CD4-positive, CD25-positive, alpha-beta regulatory T cell (primary cell): ENCODE data around the gene GALNTL6. TPM values are rescaled to one million over a fixed set of nuclear protein-coding genes. Genes with fewer than 3 reads are reported as not detected.

ENCODE experiments used
- ATAC-seq, 2 donors: fragments of 150-1000 bp; cut with Tn5 transposase; one replicate each; pipeline ENCODE4 v1.10.0; 2021; ENCODE audit warnings: low read depth in 2 of 2, moderate number of reproducible peaks in 2 of 2, moderate library complexity in 1 of 2
- DNase-seq, 3 donors: peaks; one replicate each; pipeline versions ENCODE4 v3.0.0 to v3.0.0-alpha.2; 2012 to 2022; ENCODE audit warnings: mixed read lengths in 1 of 3
- H3K27ac ChIP-seq: one replicate; pipeline ENCODE4 v1.7.0; 2013; ENCODE audit warnings: mild to moderate bottlenecking, low read length; ENCODE audit not compliant: insufficient read depth, poor library complexity, severe bottlenecking
- H3K27me3 ChIP-seq: one replicate; pipeline ENCODE4 v1.7.0; 2013; ENCODE audit warnings: low read length; ENCODE audit not compliant: control insufficient read depth, insufficient read depth
- H3K36me3 ChIP-seq: one replicate; pipeline ENCODE4 v1.7.0; 2013; ENCODE audit warnings: mild to moderate bottlenecking, low read length, moderate library complexity; ENCODE audit not compliant: control insufficient read depth, insufficient read depth
- H3K4me1 ChIP-seq: 2 replicates; pipeline ENCODE4 v1.7.0; 2013; ENCODE audit warnings: mild to moderate bottlenecking, low read length; ENCODE audit not compliant: insufficient read depth, control insufficient read depth, poor library complexity, severe bottlenecking
- H3K4me3 ChIP-seq: one replicate; pipeline ENCODE4 v1.7.0; 2013; ENCODE audit warnings: low read depth, mild to moderate bottlenecking, low read length, moderate library complexity
- H3K9me3 ChIP-seq, 2 experiments: 1 replicate in 1 of 2; 2 replicates in 1 of 2; pipeline ENCODE4 v1.7.0; 2013; ENCODE audit warnings: low read length in 2 of 2, mild to moderate bottlenecking in 1 of 2, moderate library complexity in 1 of 2; ENCODE audit not compliant: control insufficient read depth in 2 of 2
- H3K27ac Mint-ChIP-seq, 3 donors: one replicate each; pipeline ENCODE4 v1.8.0; 2020 to 2022; ENCODE audit warnings: mild to moderate bottlenecking in 3 of 3, mixed read lengths in 3 of 3, moderate library complexity in 2 of 3
- H3K27me3 Mint-ChIP-seq: one replicate; pipeline ENCODE4 v1.8.0; 2022; ENCODE audit warnings: mild to moderate bottlenecking, mixed read lengths
- H3K36me3 Mint-ChIP-seq: one replicate; pipeline ENCODE4 v1.8.0; 2020; ENCODE audit warnings: mixed read lengths
- H3K4me1 Mint-ChIP-seq, 4 donors: one replicate each; pipeline ENCODE4 v1.8.0; 2020 to 2022; ENCODE audit warnings: mixed read lengths in 4 of 4, mild to moderate bottlenecking in 1 of 4
- H3K4me3 Mint-ChIP-seq, 4 donors: one replicate each; pipeline ENCODE4 v1.8.0; 2020 to 2022; ENCODE audit warnings: mild to moderate bottlenecking in 4 of 4, mixed read lengths in 4 of 4, moderate library complexity in 3 of 4
- H3K9me3 Mint-ChIP-seq, 7 donors: one replicate each; pipeline ENCODE4 v1.8.0; 2020 to 2022; ENCODE audit warnings: mixed read lengths in 7 of 7, mild to moderate bottlenecking in 3 of 7, moderate library complexity in 2 of 7
- polyA plus RNA-seq, 4 donors: library from polyadenylated mRNA; unstranded; fragments of 300-500 nt; fragmentation: Illumina TruSeq; gene quantifications; one replicate each; pipeline ENCODE4 v1.2.3, GENCODE V29; 2021
- total RNA-seq: library from RNA; stranded (reverse); gene quantifications from one replicate; pipeline ENCODE4 v1.2.3, GENCODE V29; 2022

Gene GALNTL6
- total and polyA plus RNA-seq, 5 donors from 2014 or later, result not detected

DNA sequence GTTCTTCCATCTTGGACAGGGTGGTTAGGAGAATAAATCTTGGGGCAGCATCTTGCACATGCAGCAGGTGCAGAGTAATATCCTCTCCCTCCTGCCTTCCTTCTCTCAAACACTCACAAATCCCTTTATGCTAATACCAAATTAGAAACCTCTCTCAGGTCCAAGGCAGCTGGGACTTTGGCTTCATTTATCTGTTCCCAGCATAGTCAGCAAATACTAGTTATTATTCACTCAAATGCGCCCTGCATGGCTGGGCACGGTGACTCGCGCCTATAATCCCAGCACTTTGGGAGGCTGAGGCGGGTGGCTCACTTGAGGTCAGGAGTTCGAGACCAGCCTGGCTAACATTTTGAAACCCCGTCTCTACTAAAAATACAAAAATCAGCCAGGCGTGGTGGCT is 1199.4 kb downstream of the GALNTL6 start:
- H3K4me3 Mint-ChIP-seq, result no peak overlapping the region
- no peak for ATAC-seq

DNA sequence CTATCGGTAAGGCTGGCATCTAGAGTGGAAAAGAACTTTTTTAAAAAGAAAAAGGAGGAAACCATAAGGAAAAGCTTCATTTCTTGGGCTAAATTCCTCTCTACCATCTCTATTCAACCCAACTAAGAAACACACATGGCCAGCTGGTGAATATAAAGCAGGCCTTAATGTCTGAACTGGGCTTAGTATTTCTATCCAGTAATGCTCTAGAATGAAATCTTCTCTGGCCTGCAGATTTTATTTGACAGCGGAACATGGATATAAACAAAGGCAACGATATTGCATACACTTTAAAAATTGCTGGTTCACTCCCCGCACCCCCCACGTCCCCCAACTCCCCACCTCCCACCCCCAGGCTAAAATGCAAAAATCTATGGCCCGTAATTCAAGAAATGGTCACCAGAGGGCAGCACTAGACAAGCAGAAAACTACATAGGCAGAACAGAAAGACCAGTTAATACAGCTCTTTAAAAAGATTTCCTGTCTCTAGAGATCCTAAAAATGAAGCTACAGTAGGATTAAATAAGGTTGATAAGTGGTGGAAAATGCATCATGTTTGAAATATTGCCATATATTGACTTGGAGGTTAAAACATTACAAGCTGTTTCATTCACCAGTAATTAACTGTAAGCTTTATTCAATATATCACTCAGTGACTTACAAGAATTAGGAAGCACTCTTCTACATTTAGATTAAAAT is 1200.2 kb downstream of the GALNTL6 start:
- no peaks in the 10 kb centered on the region for H3K9me3 Mint-ChIP-seq
- ATAC-seq (peak; percentile 59 to 61), DNase-seq (peak; percentile 29 to 56 (median 46))
- H3K9me3 ChIP-seq, result no peaks in the 10 kb centered on the region
- H3K36me3 Mint-ChIP-seq, result no peaks in the 10 kb centered on the region
- H3K27me3 Mint-ChIP-seq, result no peaks in the 10 kb centered on the region
- no peak overlapping the region for H3K27ac Mint-ChIP-seq
- no peaks in the 10 kb centered on the region for H3K36me3 ChIP-seq
- no peaks in the 10 kb centered on the region for H3K27me3 ChIP-seq
- H3K4me3 Mint-ChIP-seq, result no peak overlapping the region
- no peak overlapping the region for H3K27ac ChIP-seq
- H3K4me1 ChIP-seq, result no peaks in the 10 kb centered on the region
- H3K4me1 Mint-ChIP-seq, result no peaks in the 10 kb centered on the region
- no peak overlapping the region for H3K4me3 ChIP-seq

More for the DNA sequence above, 1199.4 kb downstream of the GALNTL6 start:
- H3K4me3 ChIP-seq, result no peak overlapping the region
- Mint-ChIP-seq H3K9me3 (no peaks in the 10 kb centered on the region), H3K4me1 (no peaks in the 10 kb centered on the region), H3K27ac (no peak overlapping the region), H3K27me3 (peaks cover under 1% of the 10 kb centered on the region), H3K36me3 (no peaks in the 10 kb centered on the region)
- H3K27me3 ChIP-seq, result no peaks in the 10 kb centered on the region
- H3K4me1 ChIP-seq, result no peaks in the 10 kb centered on the region
- no peaks in the 10 kb centered on the region for H3K9me3 ChIP-seq
- H3K36me3 ChIP-seq, result no peaks in the 10 kb centered on the region
- no peak for DNase-seq
- no peak overlapping the region for H3K27ac ChIP-seq

DNA sequence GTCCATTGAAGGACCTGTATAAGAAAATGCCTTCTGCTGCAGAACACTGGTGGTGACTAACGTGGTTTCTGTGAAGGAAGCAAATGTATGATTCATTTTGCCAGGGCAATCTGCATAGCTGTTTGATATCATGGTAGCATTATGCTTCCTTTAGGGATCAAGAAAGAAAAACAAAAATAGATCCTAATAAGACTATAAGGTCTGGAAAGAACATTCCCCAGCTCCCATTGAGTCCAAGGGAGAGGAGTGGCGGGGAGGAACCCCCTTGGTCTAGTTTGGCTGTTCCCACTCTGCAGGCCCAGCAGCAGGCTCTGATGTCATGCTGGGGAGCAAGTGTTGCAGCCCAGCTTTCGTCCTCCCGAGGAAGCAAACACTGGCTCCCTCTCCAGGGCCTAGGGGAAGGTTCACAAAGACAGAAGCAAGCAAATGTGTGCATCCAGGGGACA is 1200.9 kb downstream of the GALNTL6 start:
- Mint-ChIP-seq H3K27me3 (no peaks in the 10 kb centered on the region), H3K9me3 (no peaks in the 10 kb centered on the region), H3K27ac (no peak overlapping the region), H3K36me3 (no peaks in the 10 kb centered on the region), H3K4me3 (no peak overlapping the region), H3K4me1 (no peaks in the 10 kb centered on the region)
- peak in 1 of 3 donors; percentile 0 for DNase-seq
- H3K36me3 ChIP-seq, result no peaks in the 10 kb centered on the region
- H3K4me3 ChIP-seq, result no peak overlapping the region
- H3K9me3 ChIP-seq, result no peaks in the 10 kb centered on the region
- H3K27me3 ChIP-seq, result no peaks in the 10 kb centered on the region
- no peaks in the 10 kb centered on the region for H3K4me1 ChIP-seq
- no peak overlapping the region for H3K27ac ChIP-seq
- ATAC-seq, result no peak

- H3K27ac ChIP-seq, result no peak overlapping the region
These were observed 1201.6 kb downstream of the GALNTL6 start for GRCh38 chr4:173014836-173015235.

GRCh38 chr4:173017802-173018201 is 1204.6 kb downstream of the GALNTL6 start:
- Histone ChIP-seq H3K27me3 (no peaks in the 10 kb centered on the region), H3K4me3 (no peak overlapping the region), H3K9me3 (no peaks in the 10 kb centered on the region), H3K36me3 (no peaks in the 10 kb centered on the region), H3K4me1 (no peaks in the 10 kb centered on the region), H3K27ac (no peak overlapping the region)
- Mint-ChIP-seq H3K27me3 (no peaks in the 10 kb centered on the region), H3K4me3 (no peak overlapping the region), H3K36me3 (no peaks in the 10 kb centered on the region), H3K27ac (no peak overlapping the region), H3K4me1 (no peaks in the 10 kb centered on the region), H3K9me3 (no peaks in the 10 kb centered on the region)
- DNase-seq (no peak), ATAC-seq (no peak)

More at GRCh38 chr4:173014836-173015235, 1201.6 kb downstream of the GALNTL6 start:
- no peaks in the 10 kb centered on the region for H3K27me3 ChIP-seq
- no peaks in the 10 kb centered on the region for H3K9me3 ChIP-seq
- Mint-ChIP-seq H3K27me3 (no peaks in the 10 kb centered on the region), H3K36me3 (no peaks in the 10 kb centered on the region), H3K27ac (no peak overlapping the region), H3K4me1 (no peaks in the 10 kb centered on the region), H3K9me3 (no peaks in the 10 kb centered on the region), H3K4me3 (no peak overlapping the region)
- H3K4me3 ChIP-seq, result no peak overlapping the region
- DNase-seq (no peak), ATAC-seq (no peak)
- no peaks in the 10 kb centered on the region for H3K4me1 ChIP-seq
- no peaks in the 10 kb centered on the region for H3K36me3 ChIP-seq

GRCh38 chr4:173018446-173018845 is 1205.2 kb downstream of the GALNTL6 start:
- Mint-ChIP-seq H3K27ac (no peak overlapping the region), H3K27me3 (no peaks in the 10 kb centered on the region), H3K9me3 (no peaks in the 10 kb centered on the region), H3K36me3 (no peaks in the 10 kb centered on the region), H3K4me1 (no peaks in the 10 kb centered on the region), H3K4me3 (no peak overlapping the region)
- no peaks in the 10 kb centered on the region for H3K27me3 ChIP-seq
- H3K27ac ChIP-seq, result no peak overlapping the region
- no peaks in the 10 kb centered on the region for H3K4me1 ChIP-seq
- H3K9me3 ChIP-seq, result no peaks in the 10 kb centered on the region
- DNase-seq, result no peak
- H3K36me3 ChIP-seq, result no peaks in the 10 kb centered on the region
- H3K4me3 ChIP-seq, result no peak overlapping the region
- ATAC-seq, result no peak

- Histone ChIP-seq H3K27me3 (no peaks in the 10 kb centered on the region), H3K36me3 (no peaks in the 10 kb centered on the region)
These were observed 1206.5 kb downstream of the GALNTL6 start for GRCh38 chr4:173019664-173020063.

More at GRCh38 chr4:173019664-173020063, 1206.5 kb downstream of the GALNTL6 start:
- no peaks in the 10 kb centered on the region for H3K36me3 Mint-ChIP-seq
- Histone ChIP-seq H3K4me3 (no peak overlapping the region), H3K9me3 (no peaks in the 10 kb centered on the region), H3K4me1 (no peaks in the 10 kb centered on the region), H3K27ac (no peak overlapping the region)
- no peaks in the 10 kb centered on the region for H3K9me3 Mint-ChIP-seq
- H3K4me3 Mint-ChIP-seq, result no peak overlapping the region
- H3K4me1 Mint-ChIP-seq, result no peaks in the 10 kb centered on the region
- DNase-seq, result no peak
- no peaks in the 10 kb centered on the region for H3K27me3 Mint-ChIP-seq
- peak overlapping the region in 1 of 3 donors; percentile 6 for H3K27ac Mint-ChIP-seq
- ATAC-seq, result no peak
